ENCODE results near the gene PDCD5.
A peak's percentile ranks its signal among the peaks of the same experiment; 100 is the strongest.
"Not testable (repeated sequence)": the region's sequence is repeated elsewhere in the genome, so short reads cannot be mapped to it uniquely, and the experiment has no call there.

PDCD5 gene

DNA sequence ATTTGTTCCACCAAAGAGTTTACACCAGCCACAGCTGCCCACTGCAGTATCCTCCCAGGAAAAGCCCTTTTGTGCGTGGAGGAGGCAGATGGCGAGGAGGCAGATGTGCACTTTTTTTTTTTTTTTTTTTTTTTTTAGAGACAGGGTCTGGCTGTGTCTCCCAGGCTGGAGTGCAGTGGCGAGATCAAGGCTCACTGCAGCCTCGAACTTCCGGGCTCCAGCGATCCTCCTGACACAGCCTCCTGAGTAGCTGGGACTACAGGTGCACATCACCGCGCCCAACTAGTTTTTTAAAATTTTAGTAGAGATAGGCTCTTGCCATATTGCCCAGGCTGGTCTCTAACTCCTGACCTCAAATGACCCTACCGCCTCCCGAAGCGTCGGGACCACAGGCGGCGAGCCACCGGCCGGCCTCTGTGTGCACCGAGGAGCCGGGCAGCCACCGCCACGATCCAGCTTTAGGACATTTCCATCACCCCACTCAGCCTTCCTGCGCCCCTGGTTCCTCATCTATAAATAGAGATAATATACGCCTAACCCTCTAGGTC lies 563 bp upstream of the PDCD5 start:
- no peak for FAIRE-seq

DNA sequence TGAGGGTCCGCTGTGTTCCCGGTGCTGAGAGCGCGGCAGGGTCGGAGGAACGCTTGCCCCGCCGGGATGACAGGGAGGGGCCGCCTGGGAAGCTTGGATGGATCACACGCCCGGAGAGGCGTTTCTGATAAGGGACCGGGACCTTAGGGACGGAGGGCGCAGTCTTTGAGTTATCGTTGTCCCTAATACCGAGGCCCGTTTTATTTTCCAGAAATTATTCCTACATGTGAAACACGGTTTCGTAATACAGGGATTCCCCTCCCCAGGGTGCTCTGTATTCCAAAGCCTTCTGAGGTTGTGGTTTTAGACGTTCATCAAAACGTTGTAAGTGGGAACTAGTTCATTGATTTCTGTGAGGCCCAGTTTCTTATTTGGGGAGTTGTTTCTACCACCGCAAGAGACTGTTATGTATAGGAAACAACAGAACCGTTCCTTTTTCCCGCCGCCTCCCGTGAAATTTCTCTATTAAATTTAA lies 752 bp downstream of the PDCD5 start:
- no peak for FAIRE-seq

DNA sequence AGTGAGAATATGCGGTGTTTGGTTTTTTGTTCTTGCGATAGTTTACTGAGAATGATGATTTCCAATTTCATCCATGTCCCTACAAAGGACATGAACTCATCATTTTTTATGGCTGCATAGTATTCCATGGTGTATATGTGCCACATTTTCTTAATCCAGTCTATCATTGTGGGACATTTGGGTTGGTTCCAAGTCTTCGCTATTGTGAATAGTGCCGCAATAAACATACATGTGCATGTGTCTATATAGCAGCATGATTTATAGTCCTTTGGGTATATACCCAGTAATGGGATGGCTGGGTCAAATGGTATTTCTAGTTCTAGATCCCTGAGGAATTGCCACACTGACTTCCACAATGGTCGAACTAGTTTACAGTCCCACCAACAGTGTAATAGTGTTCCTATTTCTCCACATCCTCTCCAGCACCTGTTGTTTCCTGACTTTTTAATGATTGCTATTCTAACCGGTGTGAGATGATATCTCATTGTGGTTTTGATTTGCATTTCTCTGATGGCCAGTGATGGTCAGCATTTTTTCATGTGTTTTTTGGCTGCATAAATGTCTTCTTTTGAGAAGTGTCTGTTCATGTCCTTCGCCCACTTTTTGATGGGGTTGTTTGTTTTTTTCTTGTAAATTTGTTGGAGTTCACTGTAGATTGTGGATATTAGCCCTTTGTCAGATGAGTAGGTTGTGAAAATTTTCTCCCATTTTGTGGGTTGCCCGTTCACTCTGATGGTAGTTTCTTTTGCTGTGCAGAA lies 6.9 kb downstream of the PDCD5 start:
- FAIRE-seq = not testable (repeated sequence)

DNA sequence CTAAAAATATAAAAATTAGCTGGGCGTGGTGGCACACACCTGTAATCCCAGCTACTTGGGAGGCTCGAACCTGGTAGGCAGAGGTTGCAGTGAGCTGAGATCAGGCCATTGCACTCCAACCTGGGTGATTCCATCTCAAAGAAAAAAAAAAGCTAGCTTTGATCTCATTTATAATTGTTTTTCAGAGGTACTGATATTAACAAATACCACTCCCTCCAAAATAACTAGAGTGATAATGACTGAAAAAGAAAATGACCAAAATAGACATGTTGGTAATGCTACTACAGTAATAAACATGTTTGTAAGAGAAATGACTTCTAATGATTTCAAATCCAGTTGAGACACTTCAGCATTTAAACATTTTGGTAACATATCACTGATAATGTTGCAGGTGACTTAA lies 13.0 kb downstream of the PDCD5 start:
- no peak for FAIRE-seq

DNA sequence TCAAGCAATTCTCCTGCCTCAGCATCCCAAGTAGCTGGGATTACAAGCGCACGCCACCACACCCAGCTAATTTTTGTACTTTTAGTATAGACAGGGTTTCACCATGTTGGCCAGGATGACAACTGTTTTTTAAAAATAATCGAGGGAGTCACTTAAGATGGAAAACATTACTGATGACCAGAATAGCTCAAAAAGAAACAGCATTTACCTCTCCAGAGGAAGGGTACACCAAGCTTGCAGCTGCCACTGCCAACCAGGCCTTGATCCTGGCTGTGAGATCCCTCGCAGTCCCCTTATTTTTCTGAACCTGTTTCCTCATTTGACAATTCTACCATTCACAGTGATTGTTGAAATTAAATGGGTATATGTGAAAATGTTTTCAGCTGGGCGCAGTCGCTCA lies 14.5 kb downstream of the PDCD5 start:
- FAIRE-seq = no peak

DNA sequence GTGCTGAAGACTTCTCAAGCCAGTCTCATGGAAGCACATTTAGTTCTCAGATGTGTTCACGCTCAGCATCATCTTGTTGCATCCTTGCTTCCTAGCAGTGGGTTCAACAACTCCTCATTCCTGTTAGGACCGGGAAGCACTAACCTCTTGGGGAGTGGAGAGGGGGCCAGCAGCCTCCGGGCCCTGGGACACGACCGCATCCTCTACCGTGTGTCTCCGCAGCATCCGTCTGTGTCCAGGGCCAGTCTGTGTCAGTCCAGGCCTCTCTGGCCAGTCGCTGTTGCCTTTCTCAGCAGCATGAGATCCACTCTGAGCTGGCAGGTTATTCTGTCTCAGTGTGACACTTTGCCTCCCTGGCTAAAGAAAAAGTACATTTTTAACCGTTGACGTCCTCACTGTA lies 17.0 kb downstream of the PDCD5 start:
- no peak for FAIRE-seq

DNA sequence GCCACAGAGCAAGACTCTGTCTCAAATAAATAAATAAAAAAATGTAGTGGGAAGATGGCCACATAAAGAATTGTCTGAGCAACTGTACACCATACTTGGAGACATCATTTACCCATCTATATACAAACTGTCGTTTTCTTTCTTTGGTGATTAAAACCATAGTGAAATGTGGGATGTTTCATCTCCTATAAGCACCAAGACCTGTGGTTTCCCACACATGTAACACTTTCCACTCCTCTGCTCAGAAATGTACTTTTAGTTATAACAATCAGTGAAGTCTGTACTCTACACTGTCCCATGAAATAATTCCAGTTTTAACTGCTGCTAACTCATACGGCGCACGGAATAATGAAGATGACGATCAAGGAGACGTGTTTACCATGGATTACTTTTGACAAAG lies 18.3 kb downstream of the PDCD5 start:
- no peak for FAIRE-seq

DNA sequence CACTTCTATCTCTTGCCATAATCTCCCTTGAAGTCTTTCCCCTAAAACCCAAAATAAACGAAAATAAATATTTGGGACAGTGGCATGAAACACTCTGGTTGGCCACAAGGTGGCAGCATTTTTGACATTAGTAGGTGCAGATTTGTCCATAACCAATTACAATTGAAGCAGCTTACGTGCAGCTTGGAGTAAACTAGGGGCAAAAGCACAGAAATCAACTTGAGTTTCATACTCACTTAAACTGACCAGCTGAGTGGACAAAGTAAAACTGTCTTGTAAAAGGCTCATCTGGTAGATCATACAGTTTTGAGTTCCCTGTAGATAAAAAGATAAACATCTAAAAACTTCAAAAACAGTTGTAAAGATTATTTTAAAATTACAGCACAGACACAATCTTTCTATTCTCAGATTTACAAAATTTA lies 18.8 kb downstream of the PDCD5 start:
- peak; percentile 95 for FAIRE-seq

DNA sequence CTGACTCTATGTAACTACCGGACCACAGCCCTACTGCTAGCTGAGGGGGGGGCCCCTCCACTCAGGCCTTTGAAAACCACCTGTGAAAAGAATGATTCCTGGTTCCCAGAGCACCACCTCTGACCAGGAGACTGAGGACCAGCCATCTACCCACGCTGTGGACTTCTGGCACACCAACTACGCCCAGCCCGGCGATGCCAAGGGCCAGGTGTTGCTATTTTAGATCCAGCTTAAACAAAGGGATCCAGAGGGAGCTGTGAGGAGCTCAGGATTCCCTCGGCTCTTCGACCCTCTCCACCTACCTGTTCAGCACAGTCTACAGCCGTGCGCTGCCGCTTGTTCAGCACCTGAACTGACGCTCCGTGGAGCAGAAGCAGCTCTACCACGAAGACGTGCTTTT lies 23.0 kb downstream of the PDCD5 start:
- no peak for FAIRE-seq

DNA sequence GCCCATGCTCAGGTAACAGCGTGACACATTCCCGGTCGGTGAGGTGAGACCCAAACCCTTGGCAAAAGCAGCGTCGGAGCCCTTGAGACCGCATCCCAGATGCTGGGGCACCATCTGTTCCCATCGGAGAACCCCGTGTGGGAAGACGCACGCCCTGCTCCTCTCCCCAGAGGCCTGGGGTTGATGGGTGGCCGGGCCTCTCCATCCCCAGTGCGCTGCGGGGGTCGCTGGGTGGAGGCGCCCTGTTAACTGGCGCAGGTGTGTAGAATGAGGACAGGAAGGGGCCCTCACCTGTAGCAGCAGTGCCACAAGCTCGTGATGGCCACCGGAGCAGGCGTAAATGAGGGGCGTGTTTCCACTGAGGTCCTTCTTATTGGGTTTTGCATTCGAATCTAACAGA lies 24.6 kb downstream of the PDCD5 start:
- FAIRE-seq = no peak

DNA sequence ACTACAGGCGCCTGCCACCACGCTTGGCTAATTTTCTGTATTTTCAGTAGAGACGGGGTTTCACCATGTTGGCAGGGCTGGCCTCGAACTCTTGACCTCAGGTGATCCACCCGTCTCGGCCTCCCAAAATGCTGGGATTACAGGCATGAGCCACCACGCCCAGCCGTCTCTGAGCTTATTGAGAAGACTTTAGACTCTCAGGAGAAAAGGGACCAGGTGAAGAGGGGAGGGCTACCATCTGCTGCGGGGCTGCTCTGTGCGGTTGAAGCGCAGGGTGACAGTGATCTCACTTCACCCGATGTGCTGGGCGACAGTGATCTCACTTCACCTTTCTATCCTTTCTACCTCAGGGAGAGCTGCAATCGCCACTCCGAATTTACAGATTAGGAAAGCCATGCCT lies 25.3 kb downstream of the PDCD5 start:
- FAIRE-seq = no peak

DNA sequence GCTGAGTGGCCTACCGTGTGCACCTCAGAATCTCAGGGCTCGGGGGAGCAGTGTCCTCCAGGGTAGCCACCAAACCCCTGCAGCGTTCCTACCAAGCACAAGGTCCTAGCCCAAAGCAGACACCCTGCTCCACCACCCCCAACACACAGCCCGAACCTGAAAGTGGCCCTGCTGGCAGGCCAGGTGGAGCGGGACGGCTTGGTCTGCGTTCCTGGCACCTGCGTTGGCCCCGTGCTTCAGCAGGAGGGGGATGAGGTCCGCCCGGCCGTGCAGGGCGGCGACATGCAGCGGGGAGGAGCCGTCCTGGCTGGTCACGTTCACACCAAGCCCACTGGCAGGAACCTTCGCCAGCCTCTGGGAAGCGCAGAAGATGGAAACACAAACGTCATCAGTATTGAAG lies 26.5 kb downstream of the PDCD5 start:
- no peak for FAIRE-seq

DNA sequence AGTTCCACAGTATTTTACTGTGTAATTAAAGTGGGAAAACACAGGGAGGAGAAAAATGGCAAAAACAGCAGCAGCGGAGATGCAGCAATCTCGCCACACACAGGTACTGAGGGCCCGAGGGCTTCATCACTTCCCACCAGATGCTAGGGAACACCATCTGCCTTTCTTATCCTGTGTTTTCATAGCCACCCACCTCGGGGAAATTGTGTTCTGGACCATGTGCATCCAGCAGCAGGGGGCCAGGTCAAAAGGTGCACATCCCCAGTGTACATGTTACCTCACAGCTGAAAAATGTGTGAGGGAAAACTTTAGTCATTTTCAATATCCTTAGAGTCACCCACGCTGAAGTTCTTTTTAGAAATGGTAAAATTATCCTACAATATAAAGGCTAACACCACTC lies 30.2 kb downstream of the PDCD5 start:
- FAIRE-seq = no peak

DNA sequence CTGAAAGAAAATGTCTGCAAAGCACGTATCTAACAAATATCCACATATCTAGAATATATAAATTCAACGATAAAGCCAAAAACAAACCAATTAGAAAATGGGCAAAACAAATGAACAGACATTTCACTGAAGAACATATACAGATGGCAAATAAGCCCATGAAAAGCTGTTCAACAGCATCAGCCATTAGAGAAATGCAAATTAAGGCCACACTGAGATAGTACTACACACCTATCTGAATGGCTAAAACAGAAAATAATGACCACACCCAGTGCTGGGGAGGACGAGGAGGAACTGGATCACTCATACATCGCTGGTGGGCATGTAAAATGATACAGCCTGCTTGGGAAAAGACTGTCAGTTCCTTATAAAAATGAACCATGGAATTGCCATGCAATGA lies 32.0 kb downstream of the PDCD5 start:
- FAIRE-seq = no peak

DNA sequence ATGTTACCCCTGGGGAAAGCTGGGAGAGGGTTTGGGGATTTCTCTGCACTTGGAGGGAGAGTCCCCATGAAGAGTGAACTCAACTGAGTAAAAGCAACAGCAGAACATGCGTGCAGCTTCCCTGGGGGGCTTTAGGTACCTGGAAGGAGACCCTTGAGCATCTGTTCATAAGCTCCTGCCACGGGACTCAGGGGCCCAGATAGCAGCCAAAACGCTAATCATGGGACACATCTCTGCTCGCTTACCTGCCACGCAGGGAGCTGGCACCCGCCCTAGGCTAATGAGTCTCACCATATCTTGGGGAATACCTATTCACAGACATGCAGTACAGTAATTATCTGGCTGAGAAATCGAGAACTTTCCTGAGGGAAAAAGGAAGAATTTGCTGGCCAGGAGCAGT lies 33.9 kb downstream of the PDCD5 start:
- FAIRE-seq = no peak

DNA sequence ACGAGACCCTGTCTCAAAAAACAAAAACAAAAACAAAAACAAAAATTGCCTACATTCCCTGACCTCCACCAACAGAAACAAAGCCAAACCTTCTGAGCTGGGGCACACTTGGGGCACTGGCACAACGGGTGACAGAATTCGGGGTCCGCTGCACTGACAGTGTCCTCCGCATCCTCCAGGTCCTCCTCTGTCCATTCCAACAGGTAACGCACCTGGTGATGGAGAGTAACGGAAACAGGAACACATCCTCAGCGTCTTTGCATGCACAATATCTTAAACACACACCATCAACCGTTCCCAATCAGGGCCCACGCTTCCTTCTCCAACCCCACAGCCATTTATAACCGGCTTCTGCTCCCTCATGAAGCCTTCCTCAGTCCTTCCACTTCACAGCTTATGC lies 34.6 kb downstream of the PDCD5 start:
- no peak for FAIRE-seq

DNA sequence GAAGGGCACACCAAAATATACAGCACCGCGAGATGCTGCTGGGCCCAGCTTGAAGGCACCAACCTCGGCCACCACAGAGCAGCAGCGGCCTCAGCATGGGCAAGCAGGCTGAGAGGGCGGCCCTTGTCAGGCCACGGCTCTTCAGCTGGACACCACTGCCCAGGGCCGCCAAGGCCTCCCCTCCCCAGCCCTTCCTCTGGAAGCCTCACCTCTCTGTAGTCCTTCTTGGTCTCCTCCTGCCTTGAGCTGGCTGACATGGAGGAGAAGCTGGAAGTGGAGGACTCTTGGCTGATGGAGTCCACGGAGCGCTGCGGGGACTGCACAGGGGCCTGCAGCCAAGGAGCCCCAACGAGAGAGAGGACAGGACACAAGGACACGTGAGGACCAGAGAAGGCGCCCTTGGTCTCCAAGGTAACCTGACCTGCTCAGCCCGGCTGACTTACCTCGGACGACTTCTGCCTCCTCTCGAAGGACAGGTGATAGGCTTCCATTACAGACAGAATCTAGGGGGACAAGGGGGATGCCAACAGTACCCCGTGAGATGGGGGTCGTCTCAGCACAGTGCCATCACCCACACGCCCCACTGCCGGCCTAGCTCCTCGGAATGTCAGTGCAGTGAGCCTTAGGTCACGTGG lies 38.2 kb downstream of the PDCD5 start:
- no peak for FAIRE-seq

DNA sequence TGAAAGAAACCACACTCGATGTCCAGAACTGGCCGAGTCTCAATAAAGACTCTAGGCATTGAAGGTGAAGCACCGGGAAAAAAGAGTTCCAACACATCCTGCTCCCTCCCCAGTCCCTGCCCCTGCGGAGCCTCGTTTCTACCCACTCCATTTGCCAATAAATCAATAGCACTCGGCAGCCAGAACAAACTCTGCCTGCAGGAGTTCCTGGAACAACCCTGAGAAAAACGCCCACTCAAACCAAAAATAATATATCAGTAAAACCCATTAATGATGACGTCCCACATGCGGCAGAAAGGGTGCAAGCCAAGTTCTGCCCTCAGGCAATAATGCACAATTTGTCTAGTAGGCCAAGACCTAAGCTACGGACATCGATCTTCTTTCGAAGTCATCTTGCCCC lies 41.0 kb downstream of the PDCD5 start:
- no peak for FAIRE-seq

DNA sequence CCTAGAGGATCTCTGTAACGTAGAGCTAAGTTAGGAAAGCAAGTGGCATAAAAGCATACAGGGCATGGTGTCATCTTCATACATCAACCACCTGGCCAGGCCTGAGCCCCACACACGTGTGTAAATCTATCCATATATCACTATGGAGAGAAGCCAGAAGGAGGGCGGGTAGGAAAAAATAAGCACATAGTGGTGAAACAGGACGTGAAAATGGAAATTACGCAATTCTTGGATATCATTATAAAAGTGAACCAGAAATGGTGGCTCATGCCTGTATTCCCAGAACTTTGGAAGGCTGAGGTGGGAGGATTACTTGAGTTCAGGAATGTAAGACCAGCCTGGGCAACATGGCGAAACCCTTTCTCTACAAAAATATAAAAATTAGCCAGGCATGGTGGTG lies 43.4 kb downstream of the PDCD5 start:
- FAIRE-seq = no peak

DNA sequence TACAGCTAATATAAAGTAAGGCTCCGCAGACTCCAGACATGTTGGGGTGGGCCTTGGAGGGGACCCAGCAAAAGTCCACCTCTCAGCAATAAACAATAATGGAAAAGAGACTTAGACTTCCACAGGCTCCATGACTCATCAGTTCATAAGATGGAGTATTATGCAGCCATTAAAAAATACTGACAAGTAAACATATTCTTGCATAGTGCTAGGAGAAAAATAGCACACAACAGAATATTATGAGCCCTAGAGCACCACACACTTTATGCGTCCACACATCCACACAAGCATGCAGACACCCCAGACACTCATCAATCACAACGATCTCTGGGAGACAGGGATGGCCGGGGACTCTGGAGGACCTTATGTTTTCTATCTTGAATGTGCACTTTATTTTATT lies 46.0 kb downstream of the PDCD5 start:
- no peak for FAIRE-seq

DNA sequence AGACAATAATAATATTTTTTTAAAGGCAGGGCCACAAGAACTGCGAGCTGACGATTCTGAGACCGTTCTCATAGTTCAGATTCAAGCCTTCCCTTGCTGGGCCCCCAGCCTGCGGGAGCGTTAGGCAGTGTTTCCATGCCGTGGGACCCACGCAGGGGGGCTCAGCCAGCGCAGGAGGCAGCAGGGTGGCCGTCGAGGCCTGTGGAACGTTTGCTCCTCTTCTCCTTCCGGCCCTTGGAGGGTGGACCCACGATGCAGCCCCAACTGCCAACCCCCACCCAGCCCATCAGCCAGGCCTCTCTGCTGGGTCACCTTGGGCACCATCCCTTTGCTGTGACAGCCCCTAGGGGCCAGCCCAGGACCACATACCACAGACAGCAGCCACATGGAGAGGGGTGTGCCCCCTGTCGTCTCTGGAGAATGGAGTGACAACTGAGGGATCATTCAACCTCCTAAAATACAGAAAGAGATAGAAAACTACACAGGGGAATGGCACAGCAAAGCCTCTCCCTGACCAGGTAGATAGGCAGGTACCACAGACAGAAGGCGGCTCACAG lies 46.8 kb downstream of the PDCD5 start:
- no peak for FAIRE-seq

DNA sequence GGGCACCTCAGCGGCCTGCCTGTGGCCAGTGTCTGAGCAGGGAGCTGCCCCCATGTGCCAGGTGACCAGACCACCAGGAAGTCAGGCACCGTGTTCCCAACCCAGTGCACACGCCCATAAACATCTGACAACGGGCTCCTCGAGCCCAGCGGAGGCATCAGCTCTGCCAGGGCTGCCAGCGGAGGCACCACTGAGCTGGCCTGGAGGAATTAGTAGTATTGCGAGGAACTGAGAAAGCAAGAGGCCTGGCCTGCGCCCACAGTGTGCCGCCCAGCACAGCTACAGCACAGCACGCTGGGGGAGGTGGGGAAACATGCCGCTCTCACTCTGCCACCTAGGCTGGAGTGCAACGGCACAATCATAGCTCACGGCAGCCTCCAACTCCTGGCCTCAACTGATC lies 49.3 kb downstream of the PDCD5 start:
- FAIRE-seq = no peak

DNA sequence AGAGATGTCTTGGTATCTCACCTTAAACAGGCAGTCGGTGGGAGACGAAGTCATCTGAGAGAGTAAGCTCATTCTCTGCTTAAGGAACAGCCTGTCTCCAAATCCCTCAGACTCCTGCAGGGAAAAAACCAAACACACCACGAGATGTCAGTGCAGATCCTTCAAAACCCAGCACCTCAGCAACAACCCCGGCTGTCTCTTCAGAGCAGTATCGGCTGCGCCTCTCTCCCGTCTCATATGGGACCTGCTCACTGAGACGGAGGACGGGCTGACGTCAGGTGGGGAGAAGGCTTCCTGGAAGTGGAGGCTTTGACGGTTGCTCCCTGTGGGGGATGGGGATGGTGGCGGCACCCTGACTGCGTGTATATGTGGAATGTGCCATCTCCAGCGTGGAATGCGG lies 50.4 kb downstream of the PDCD5 start:
- no peak for FAIRE-seq
